ENCODE measurements around the gene ELAVL1. TPM values are rescaled to one million over a fixed set of nuclear protein-coding genes. Genes with fewer than 3 reads are reported as not detected.
A peak's percentile ranks its signal among the peaks of the same experiment; 100 is the strongest.

ELAVL1 gene
- total and polyA plus RNA-seq, 2 of the 13 experiments (the other 11 are each of a cell fraction or from before 2014, with no cell fraction given) = 27.9 to 38.4 TPM

GRCh38 chr19:7912697-7913564 lies 92.5 kb downstream of the ELAVL1 start:
- Histone ChIP-seq H3K9me3 (ENCODE audit: low read length) (no peaks in the 10 kb centered on the region), H3K36me3 (replicated peaks in 1 of 2; ENCODE audit: control insufficient read depth in 1 of 2, insufficient read depth in 2 of 2, low read length in 2 of 2) (peaks cover 4 to 20% of the 10 kb centered on the region in 2 experiments; a peak in 3 of 5 replicates), H3K4me3 (replicated peaks in 1 of 3; ENCODE audit: insufficient read depth in 1 of 3, low read depth in 2 of 3, low read length in 3 of 3) (no peak overlapping the region), H3K27ac (ENCODE audit: extremely low read length, insufficient read depth, low read length) (no peak overlapping the region), H3K4me2 (ENCODE audit: low read depth, low read length) (no peak overlapping the region), H3K27me3 (ENCODE audit: control insufficient read depth in 1 of 2, insufficient read depth in 2 of 2, low read length in 2 of 2) (no peaks in the 10 kb centered on the region), H3K4me1 (ENCODE audit: insufficient read depth, low read length) (peaks cover 19% of the 10 kb centered on the region), H3K79me2 (ENCODE audit: insufficient read depth, low read length) (no peaks in the 10 kb centered on the region), H3K9ac (ENCODE audit: insufficient read depth, low read depth, low read length) (no peak overlapping the region), H2AFZ (ENCODE audit: low read length) (no peak overlapping the region), H4K20me1 (ENCODE audit: insufficient read depth, low read length) (peaks cover 3% of the 10 kb centered on the region; the same call in 1 of the 2 replicates)
- DNase-seq (ENCODE audit: low spot score) = no peak
- 97% methylated on average over 37 of the region's 39 CpGs for WGBS (ENCODE audit: low lambda C conversion rate)
- TF ChIP-seq ZBTB7A (CRISPR knock-in tag; IDR thresholded peaks at IDR 0.05) (no peak), HNRNPLL (IDR thresholded peaks at IDR 0.05; ENCODE audit: low read depth, low read length, poor library complexity, severe bottlenecking) (peak; percentile 16), AGO2 (optimal IDR thresholded peaks at IDR 0.05; ENCODE audit: low read depth, low read length) (peak; percentile 80), RBFOX2 (IDR thresholded peaks at IDR 0.05; ENCODE audit: low read depth, low read length) (0 out of 2 replicates have a peak, but pooled peaks have one; percentile 28), REL (CRISPR knock-in tag; conservative IDR thresholded peaks at IDR 0.05) (no peak), ZBTB33 (CRISPR knock-in tag; IDR thresholded peaks at IDR 0.05) (no peak), ZFP36L2 (CRISPR knock-in tag; IDR thresholded peaks at IDR 0.05) (no peak), ZNF136 (CRISPR knock-in tag; IDR thresholded peaks at IDR 0.05; ENCODE audit: low read depth) (no peak), SRSF1 (optimal IDR thresholded peaks at IDR 0.05; ENCODE audit: low read depth, low read length) (peak; percentile 19)
- no TSS peak for BruUV-seq (replicated peaks)
- no peak for ATAC-seq
- in situ Hi-C loops (cut with HindIII; ENCODE audit: extremely low pct_ligation_motif_present, low pct_unique_long_range_greater_than_20kb) (no loop called here), intact Hi-C loops (cut with micrococcal nuclease; ENCODE audit: unreplicated experiment) (no loop called here)
- no peak for FAIRE-seq
- CTCF ChIA-PET (ENCODE audit: low intra/inter-chr PET ratio, low total read pairs) = no interaction called here
- POLR2A ChIA-PET = interaction anchor here (1.9 to 2.6 kb wide), 2 partner anchors 8 to 9 kb away, joined by 6 to 8 read pairs; partner anchors contain the start of genes MAP2K7 and SNAPC2
